Measurements from ENCODE around the gene LARGE1.

Gene LARGE1

DNA sequence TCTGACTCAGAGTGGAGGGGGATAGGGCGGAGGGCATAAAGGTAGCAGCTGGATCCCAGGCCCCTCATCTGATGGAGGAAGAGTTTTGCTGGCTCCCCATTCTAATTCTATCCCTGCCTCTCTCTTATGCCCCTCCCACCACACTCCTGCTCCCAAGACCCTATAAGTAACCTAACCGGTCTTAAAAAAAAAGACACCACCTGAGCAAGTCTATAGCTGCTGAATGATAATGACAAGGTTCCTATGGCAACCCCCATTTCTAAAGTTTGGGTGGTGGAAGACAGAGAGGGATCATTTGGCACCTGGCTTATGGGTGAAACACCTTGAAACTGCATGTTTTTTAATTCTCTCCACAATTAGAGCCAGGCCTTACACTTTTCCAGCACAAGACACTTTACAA is 69.6 kb downstream of the LARGE1 start:
- Mint-ChIP-seq H3K4me1 (ENCODE audit: low read depth) (peaks cover 7% of the 10 kb centered on the region), H3K9me3 (peaks cover 31% of the 10 kb centered on the region), H3K27me3 (no peaks in the 10 kb centered on the region), H3K4me3 (no peak overlapping the region), H3K27ac (no peak overlapping the region), H3K36me3 (ENCODE audit: low read depth) (no peaks in the 10 kb centered on the region)
- intact Hi-C loops (cut with micrococcal nuclease), result no loop called here

DNA sequence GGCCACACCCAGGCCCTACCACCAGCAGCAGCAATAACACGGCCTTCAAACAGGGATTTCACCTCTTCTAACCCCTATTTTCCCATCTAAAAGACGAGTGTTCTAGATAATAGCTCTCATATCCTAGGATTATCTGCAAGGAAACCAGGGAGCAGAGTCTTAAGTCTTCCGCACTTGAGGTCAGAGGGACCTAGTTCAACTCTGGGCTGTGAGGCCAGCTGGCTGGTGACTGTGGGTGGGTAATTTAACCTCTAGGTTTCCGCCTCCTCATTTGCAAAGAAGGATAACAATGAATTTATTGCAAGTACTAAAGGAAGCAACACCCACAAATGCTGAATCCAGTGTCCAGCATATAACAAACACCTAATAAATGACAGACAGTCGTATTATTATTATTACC is 70.1 kb downstream of the LARGE1 start:
- no peaks in the 10 kb centered on the region for H3K36me3 Mint-ChIP-seq (ENCODE audit: low read depth)
- H3K4me3 Mint-ChIP-seq, result no peak overlapping the region
- H3K9me3 Mint-ChIP-seq, result peaks cover 37% of the 10 kb centered on the region
- H3K27ac Mint-ChIP-seq, result no peak overlapping the region
- no peaks in the 10 kb centered on the region for H3K27me3 Mint-ChIP-seq
- H3K4me1 Mint-ChIP-seq (ENCODE audit: low read depth), result peaks cover 7% of the 10 kb centered on the region
- intact Hi-C loops (cut with micrococcal nuclease), result no loop called here

DNA sequence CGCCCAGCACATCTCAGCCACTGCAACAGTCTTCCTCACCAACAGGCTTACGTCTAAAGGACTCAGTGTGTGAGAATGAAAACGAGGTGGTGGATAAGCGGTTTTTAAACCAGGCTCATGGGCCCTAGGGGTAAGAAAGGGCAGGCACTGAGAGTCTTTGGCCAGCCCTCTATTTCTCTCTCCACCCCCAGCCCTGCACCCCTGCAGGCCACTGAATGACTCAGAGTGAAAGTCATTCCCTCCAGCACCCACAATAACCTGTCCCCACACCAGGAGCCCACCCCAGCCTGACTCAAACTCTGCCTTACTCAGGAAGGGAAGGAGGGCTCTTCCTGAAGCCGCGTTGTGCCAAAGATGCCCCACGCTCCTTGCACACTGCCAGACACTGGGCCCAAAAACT is 72.0 kb downstream of the LARGE1 start:
- no peaks in the 10 kb centered on the region for H3K27me3 Mint-ChIP-seq
- H3K4me1 Mint-ChIP-seq (ENCODE audit: low read depth), result no peaks in the 10 kb centered on the region
- intact Hi-C loops (cut with micrococcal nuclease), result no loop called here
- H3K4me3 Mint-ChIP-seq, result no peak overlapping the region
- H3K36me3 Mint-ChIP-seq (ENCODE audit: low read depth), result no peaks in the 10 kb centered on the region
- H3K27ac Mint-ChIP-seq, result no peak overlapping the region
- H3K9me3 Mint-ChIP-seq, result peaks cover 43% of the 10 kb centered on the region

DNA sequence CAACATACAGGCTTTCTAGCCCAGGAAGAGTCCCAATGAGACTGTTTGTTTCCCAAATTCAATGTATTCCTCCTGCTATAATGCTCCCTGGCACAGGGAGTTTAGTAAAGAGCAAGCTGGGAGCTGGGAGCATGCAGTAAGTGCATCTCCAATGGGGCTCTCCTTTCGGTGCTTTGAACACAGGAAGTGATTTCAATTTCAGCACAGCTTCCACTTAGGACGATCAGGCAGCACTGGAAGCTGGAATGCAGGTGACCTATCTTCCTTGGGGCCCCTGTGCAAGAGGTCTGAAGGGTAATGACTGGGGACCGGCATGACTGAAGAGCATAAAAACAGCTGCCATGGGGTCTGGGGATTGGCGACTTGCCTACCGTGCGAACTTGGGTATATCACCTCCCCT is 76.0 kb downstream of the LARGE1 start:
- Mint-ChIP-seq H3K27me3 (no peaks in the 10 kb centered on the region), H3K4me3 (no peak overlapping the region), H3K4me1 (ENCODE audit: low read depth) (no peaks in the 10 kb centered on the region), H3K27ac (no peak overlapping the region), H3K36me3 (ENCODE audit: low read depth) (no peaks in the 10 kb centered on the region), H3K9me3 (peaks cover 41% of the 10 kb centered on the region)
- intact Hi-C loops (cut with micrococcal nuclease), result no loop called here

DNA sequence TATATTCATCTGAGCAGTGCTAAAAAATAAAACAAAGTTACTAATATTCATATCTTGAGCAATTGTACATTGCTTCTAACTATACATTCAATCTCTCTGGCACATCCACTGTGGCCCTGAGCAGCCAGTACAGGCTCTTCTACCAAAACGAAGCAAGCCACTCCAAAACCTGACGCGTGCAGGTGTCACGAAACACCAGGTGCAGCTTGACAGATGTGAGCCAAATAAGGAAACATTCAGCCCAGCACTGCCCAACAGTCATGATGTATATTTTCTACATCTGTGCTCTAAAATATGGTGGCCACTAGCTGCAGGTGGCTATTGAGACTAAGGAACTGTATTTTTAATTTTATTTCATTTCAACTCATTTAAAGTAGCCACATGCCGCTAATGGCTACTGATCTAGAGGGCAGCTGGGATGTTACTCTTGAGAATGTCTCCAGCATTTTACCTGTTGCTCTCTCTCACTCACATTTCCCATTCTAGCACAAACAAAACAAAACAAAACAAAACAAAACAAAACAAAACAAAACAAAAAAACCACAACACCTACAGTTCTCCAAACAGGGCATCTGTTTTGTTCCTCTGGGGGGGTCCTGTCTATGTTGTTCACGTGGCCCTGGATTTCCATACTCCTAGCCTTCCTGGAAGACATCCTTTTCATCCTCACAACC is 77.7 kb downstream of the LARGE1 start:
- Mint-ChIP-seq H3K9me3 (peaks cover 27% of the 10 kb centered on the region), H3K36me3 (ENCODE audit: low read depth) (no peaks in the 10 kb centered on the region), H3K4me1 (ENCODE audit: low read depth) (no peaks in the 10 kb centered on the region), H3K27ac (no peak overlapping the region), H3K4me3 (no peak overlapping the region), H3K27me3 (no peaks in the 10 kb centered on the region)
- intact Hi-C loops (cut with micrococcal nuclease), result no loop called here

DNA sequence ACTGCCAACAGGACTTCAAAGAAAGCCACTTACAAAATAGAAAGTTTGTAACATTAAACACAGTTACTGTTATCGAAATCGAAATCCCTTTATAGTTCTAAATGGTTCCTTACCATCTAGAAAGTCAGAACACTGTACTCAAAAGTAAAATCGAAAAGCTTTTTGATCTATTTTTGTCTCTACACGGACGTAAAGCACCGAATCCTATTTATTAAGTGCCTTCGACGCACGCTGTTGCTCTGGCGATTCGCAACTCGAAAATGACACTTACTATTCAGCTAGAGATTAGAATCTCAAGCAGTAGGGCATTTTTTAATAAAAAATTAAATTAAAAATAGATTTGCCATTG is 78.3 kb downstream of the LARGE1 start:
- H3K36me3 Mint-ChIP-seq (ENCODE audit: low read depth), result no peaks in the 10 kb centered on the region
- no peaks in the 10 kb centered on the region for H3K27me3 Mint-ChIP-seq
- intact Hi-C loops (cut with micrococcal nuclease), result no loop called here
- H3K4me3 Mint-ChIP-seq, result no peak overlapping the region
- H3K4me1 Mint-ChIP-seq (ENCODE audit: low read depth), result no peaks in the 10 kb centered on the region
- peaks cover 22% of the 10 kb centered on the region for H3K9me3 Mint-ChIP-seq
- no peak overlapping the region for H3K27ac Mint-ChIP-seq

DNA sequence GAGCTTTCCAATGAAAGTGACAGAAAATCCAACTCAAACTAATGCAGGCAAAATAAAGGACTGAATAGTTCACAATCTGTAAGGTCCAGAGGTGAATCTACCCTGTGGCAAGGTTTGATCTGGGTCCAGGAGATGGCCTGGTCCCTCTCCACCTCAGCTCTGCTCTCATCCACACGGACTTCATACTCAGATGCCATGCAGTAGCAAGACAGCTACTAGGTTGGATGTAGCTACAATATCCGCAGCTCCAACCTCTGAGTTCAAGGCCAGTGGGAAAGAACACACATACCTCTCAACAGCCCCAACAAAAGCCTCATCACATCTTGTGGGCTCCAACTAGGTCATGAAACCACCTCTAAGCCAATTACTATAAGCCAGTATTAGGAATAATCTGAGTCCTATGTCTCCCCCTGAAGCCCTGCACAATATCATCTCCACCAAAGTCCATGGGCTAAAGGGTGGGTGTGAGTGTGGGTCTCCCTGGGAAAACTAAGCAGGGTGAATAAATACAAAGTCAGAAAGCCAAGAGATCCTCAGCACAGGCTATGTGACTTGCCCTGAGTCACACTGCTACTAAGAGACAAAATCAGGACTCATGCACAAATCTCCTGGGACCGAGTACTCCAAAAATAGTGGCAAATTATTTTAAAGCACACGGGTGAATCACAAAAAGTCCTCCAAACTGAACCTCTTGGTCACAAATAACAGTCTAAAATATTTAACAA is 78.8 kb downstream of the LARGE1 start:
- no peaks in the 10 kb centered on the region for H3K27me3 Mint-ChIP-seq
- intact Hi-C loops (cut with micrococcal nuclease), result no loop called here
- no peak overlapping the region for H3K4me3 Mint-ChIP-seq
- H3K4me1 Mint-ChIP-seq (ENCODE audit: low read depth), result no peaks in the 10 kb centered on the region
- H3K36me3 Mint-ChIP-seq (ENCODE audit: low read depth), result no peaks in the 10 kb centered on the region
- H3K27ac Mint-ChIP-seq, result no peak overlapping the region
- peaks cover 17% of the 10 kb centered on the region for H3K9me3 Mint-ChIP-seq

DNA sequence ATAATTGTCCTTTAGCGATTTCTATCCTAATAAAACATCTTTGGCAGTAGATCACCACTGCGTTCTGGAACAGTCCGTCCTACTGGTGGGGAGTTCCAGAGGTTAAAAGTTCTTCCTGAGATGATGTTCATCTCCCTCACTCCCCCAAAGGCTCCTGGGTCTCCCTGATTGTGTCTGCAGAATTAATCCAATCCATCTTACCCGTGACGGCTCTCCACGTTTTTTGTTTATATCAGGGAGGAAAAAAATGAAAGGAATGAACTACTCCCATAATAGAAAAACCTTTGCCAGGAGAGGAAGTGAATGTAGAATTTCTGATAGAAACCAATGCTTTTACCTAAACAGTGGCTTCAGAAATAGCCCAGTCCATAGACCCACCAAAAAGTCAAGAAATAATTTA is 81.6 kb downstream of the LARGE1 start:
- no peaks in the 10 kb centered on the region for H3K36me3 Mint-ChIP-seq (ENCODE audit: low read depth)
- H3K9me3 Mint-ChIP-seq, result no peaks in the 10 kb centered on the region
- H3K27ac Mint-ChIP-seq, result no peak overlapping the region
- H3K4me1 Mint-ChIP-seq (ENCODE audit: low read depth), result no peaks in the 10 kb centered on the region
- no peak overlapping the region for H3K4me3 Mint-ChIP-seq
- H3K27me3 Mint-ChIP-seq, result no peaks in the 10 kb centered on the region
- intact Hi-C loops (cut with micrococcal nuclease), result no loop called here

DNA sequence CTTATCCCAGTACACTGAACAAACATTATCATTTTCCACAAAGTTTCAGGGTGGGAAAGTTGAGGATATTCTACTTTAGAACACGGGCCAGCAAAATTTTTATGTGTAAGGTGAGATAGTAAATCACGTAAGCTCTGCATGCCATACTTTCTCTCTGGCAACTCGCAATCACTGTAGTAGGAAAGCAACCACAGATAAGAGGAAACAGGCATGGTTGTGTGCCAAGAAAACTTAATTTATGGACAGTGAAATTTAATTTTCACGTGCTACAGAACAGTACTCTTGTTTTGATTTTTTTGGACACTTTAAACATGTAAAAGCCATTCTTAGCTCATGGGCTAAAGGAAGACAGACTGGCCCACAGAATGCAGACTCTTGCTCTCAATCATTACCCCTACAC is 82.5 kb downstream of the LARGE1 start:
- H3K4me3 Mint-ChIP-seq, result no peak overlapping the region
- no peaks in the 10 kb centered on the region for H3K36me3 Mint-ChIP-seq (ENCODE audit: low read depth)
- no peak overlapping the region for H3K27ac Mint-ChIP-seq
- intact Hi-C loops (cut with micrococcal nuclease), result no loop called here
- H3K9me3 Mint-ChIP-seq, result no peaks in the 10 kb centered on the region
- no peaks in the 10 kb centered on the region for H3K4me1 Mint-ChIP-seq (ENCODE audit: low read depth)
- no peaks in the 10 kb centered on the region for H3K27me3 Mint-ChIP-seq

DNA sequence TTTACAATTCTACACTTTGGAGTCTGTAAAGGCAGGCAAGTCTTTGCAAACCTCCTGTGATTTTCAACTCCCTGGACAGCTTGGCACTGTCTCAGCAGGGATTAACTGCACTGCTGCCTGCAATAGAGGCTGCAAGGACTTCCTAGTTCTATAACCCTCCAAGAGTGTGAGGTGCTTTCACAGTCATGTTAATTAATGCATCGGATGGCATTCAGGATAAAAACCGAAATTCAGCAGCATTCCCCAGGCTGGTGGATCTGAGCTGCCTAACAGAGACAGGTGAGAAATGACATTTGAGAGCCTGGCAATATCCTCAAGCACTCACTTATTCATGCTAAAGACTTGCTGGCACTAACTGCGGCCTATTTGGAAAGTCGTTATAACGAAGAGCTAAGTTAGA is 85.0 kb downstream of the LARGE1 start:
- no peaks in the 10 kb centered on the region for H3K36me3 Mint-ChIP-seq (ENCODE audit: low read depth)
- no peaks in the 10 kb centered on the region for H3K4me1 Mint-ChIP-seq (ENCODE audit: low read depth)
- H3K9me3 Mint-ChIP-seq, result no peaks in the 10 kb centered on the region
- H3K4me3 Mint-ChIP-seq, result no peak overlapping the region
- H3K27me3 Mint-ChIP-seq, result no peaks in the 10 kb centered on the region
- intact Hi-C loops (cut with micrococcal nuclease), result no loop called here
- H3K27ac Mint-ChIP-seq, result no peak overlapping the region

DNA sequence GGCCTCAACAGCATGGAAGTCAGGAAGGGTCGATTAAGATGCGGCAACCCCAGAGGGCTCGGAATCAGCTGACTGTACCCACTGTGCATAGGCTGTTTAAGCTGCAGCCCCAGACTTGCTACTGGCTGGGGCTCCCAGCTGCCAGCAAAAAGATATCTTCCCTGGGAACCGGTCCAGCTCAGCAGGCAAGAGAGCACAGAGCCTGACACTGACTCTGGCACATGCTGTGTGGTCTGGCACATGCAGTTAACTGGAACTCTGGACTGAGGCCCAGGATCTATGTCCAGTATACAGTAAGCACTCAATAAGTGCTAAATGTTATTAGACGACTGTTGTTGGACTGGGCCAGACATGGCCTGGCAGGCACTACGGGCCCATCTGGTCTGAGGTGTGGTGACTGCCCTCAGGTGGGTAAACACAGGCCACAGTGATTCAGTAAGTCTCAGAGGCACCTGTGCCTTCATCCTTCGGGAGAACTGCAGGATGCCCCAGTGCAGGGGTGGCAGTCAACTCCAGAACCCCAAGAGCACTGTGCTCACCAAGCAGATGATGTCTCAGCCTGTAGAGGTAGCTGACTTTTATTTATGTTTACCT is 87.6 kb downstream of the LARGE1 start:
- intact Hi-C loops (cut with micrococcal nuclease), result no loop called here
- Mint-ChIP-seq H3K36me3 (ENCODE audit: low read depth) (no peaks in the 10 kb centered on the region), H3K27ac (no peak overlapping the region), H3K9me3 (peaks cover 15% of the 10 kb centered on the region), H3K4me1 (ENCODE audit: low read depth) (no peaks in the 10 kb centered on the region), H3K4me3 (no peak overlapping the region), H3K27me3 (no peaks in the 10 kb centered on the region)

DNA sequence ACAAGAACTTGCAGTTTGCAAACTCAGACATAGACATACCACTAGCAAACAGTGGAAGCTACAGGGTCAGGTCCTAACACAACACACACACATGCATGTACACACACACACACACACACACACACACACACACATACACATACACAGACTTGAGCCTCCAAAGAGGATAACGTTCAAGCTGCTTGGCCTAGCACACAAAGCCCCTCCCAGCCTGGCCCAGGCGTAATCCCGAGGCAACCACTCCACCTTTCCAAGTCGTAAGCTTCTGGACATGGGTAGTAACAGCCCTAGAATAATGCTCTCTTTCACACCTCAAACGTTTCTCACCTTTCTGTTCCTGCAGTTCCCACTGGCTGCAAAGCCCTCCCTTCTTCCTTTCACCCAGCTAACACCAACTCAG is 88.6 kb downstream of the LARGE1 start:
- H3K27ac Mint-ChIP-seq, result no peak overlapping the region
- no peaks in the 10 kb centered on the region for H3K27me3 Mint-ChIP-seq
- H3K36me3 Mint-ChIP-seq (ENCODE audit: low read depth), result no peaks in the 10 kb centered on the region
- intact Hi-C loops (cut with micrococcal nuclease), result no loop called here
- no peaks in the 10 kb centered on the region for H3K4me1 Mint-ChIP-seq (ENCODE audit: low read depth)
- H3K4me3 Mint-ChIP-seq, result no peak overlapping the region
- H3K9me3 Mint-ChIP-seq, result peaks cover 18% of the 10 kb centered on the region

DNA sequence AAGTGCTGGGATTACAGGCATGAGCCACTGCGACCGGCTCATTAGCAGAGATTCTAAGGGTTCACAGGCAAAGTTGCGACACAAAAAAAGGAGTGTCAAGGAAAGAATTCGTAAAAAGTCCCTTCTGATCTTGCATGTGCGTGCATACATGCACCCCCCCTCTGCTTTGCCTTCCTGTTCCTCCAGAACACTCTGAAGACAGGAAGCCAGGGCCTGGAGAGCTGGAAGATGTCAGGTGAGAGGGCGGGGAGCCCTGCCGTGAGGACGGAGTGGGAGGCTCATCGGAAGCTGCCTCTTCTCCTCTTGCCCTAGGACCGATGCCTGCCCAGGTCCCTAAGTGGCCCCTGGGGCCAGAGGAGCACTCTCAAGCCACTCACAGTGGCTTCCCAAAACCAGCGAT is 89.1 kb downstream of the LARGE1 start:
- H3K27me3 Mint-ChIP-seq, result no peaks in the 10 kb centered on the region
- no peak overlapping the region for H3K27ac Mint-ChIP-seq
- H3K36me3 Mint-ChIP-seq (ENCODE audit: low read depth), result no peaks in the 10 kb centered on the region
- no peak overlapping the region for H3K4me3 Mint-ChIP-seq
- intact Hi-C loops (cut with micrococcal nuclease), result no loop called here
- peaks cover 21% of the 10 kb centered on the region for H3K9me3 Mint-ChIP-seq
- H3K4me1 Mint-ChIP-seq (ENCODE audit: low read depth), result no peaks in the 10 kb centered on the region

DNA sequence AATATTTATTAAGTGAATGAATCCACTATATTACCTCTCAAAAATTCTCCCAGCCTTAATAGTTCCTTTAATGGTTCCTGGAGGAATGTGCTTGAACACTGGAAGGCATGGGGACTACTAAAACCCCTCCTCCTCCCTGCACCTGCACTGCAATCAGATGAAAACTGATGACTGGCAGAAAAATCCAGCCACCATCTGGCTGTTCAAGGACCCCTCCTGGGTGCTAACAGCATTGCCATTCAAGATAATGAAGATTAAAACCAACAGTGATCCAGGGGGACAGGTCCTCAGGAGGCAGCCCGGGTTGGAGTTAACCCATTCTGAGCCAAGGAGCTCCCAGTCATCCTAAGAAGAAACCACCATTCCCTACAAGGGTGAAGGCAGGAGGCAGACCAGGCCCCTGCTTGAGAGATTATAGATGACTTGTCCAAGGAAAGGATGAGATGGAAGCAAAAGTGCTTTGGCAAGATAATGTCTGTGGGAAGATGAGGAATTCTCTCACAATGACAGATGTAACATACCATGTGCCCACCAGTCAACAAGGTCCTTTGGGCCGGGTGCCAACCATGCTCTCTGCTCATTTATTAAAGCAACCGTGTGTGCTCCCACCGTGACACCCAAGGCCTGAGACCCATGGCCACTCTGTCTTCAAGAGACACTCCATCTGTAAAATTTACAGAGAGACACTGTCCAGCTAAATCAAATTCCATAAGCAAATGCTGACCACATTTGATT is 90.6 kb downstream of the LARGE1 start:
- H3K4me3 Mint-ChIP-seq, result no peak overlapping the region
- H3K4me1 Mint-ChIP-seq (ENCODE audit: low read depth), result no peaks in the 10 kb centered on the region
- intact Hi-C loops (cut with micrococcal nuclease), result no loop called here
- H3K9me3 Mint-ChIP-seq, result peaks cover 31% of the 10 kb centered on the region
- no peaks in the 10 kb centered on the region for H3K36me3 Mint-ChIP-seq (ENCODE audit: low read depth)
- no peaks in the 10 kb centered on the region for H3K27me3 Mint-ChIP-seq
- no peak overlapping the region for H3K27ac Mint-ChIP-seq

All from dendritic cell treated with granulocyte-macrophage colony-stimulating factor and Interleukin-4, amounts not matched to agents 40 ng/mL and 50 ng/mL, for 4 days (primary cell).